Caco-2 (cell line): ENCODE data around the gene ATP6V0C. TPM values are rescaled to one million over a fixed set of nuclear protein-coding genes. Genes with fewer than 3 reads are reported as not detected.
"Not testable (repeated sequence)": the region's sequence is repeated elsewhere in the genome, so short reads cannot be mapped to it uniquely, and the experiment has no call there.

Experiments
- BruUV-seq: library from RNA; stranded (reverse); fragments of 400-500 nt; replicated peaks from 2 replicates; lab custom pipeline; 2021; lab: Mats Ljungman, UMichigan
- CTCF ChIA-PET: fragments of 300-600 bp; sonication (Branson Sonifier 250); formaldehyde crosslinking; loops from one replicate; lab custom pipeline; 2022; ENCODE audit warnings: antibody characterized with exemption; lab: Charles Lee
- POLR2A ChIA-PET: fragments of 300-600 bp; sonication (Branson Sonifier 250); formaldehyde crosslinking; loops from one replicate; lab custom pipeline; 2022; ENCODE audit warnings: antibody characterized with exemption; lab: Charles Lee
- DNase-seq, 2 experiments: peaks; one replicate each; pipeline versions ENCODE4 v3.0.0 to v3.0.0-alpha.2; 2020 to 2022
- H3K27me3 ChIP-seq: replicated peaks from 2 replicates; pipeline ENCODE4 v1.6.0; 2011; ENCODE audit warnings: low read length; ENCODE audit not compliant: control insufficient read depth, insufficient read depth
- H3K36me3 ChIP-seq: 2 replicates; pipeline ENCODE4 v1.5.1; 2011; ENCODE audit warnings: low read length; ENCODE audit not compliant: control insufficient read depth, insufficient read depth
- H3K4me1 ChIP-seq: fragments of 250-450 bp; sonication (Bioruptor Pico); 2 replicates; pipeline ENCODE4 v1.5.1; 2020; ENCODE audit warnings: mild to moderate bottlenecking
- H3K4me3 ChIP-seq: 2 replicates; pipeline ENCODE4 v1.5.1; 2011; ENCODE audit warnings: low read depth, mild to moderate bottlenecking, control low read depth, low read length
- H3K9me3 ChIP-seq: fragments of 250-450 bp; sonication (Bioruptor Pico); 2 replicates; pipeline ENCODE4 v1.5.1; 2020; ENCODE audit warnings: mild to moderate bottlenecking, moderate library complexity
- H3K27ac Mint-ChIP-seq: one replicate; pipeline ENCODE4 v1.8.0; 2022; ENCODE audit warnings: mixed read lengths; ENCODE audit not compliant: unreplicated experiment
- H3K27me3 Mint-ChIP-seq: one replicate; pipeline ENCODE4 v1.8.0; 2022; ENCODE audit warnings: mixed read lengths; ENCODE audit not compliant: insufficient read depth, unreplicated experiment
- H3K36me3 Mint-ChIP-seq: one replicate; pipeline ENCODE4 v1.8.0; 2022; ENCODE audit warnings: mild to moderate bottlenecking, mixed read lengths; ENCODE audit not compliant: insufficient read depth, unreplicated experiment
- H3K4me1 Mint-ChIP-seq: one replicate; pipeline ENCODE4 v1.8.0; 2022; ENCODE audit warnings: low read depth, mixed read lengths; ENCODE audit not compliant: unreplicated experiment
- H3K4me3 Mint-ChIP-seq: one replicate; pipeline ENCODE4 v1.8.0; 2022; ENCODE audit warnings: mild to moderate bottlenecking, moderate library complexity, mixed read lengths; ENCODE audit not compliant: unreplicated experiment
- H3K9me3 Mint-ChIP-seq: one replicate; pipeline ENCODE4 v1.8.0; 2022; ENCODE audit warnings: mixed read lengths; ENCODE audit not compliant: unreplicated experiment
- intact Hi-C: fragments of 100-400 bp; cut with micrococcal nuclease; formaldehyde crosslinking; loops from one replicate; pipeline ENCODE4 v1.10.0; 2022; ENCODE audit not compliant: unreplicated experiment
- total RNA-seq: library from RNA; stranded (reverse); gene quantifications from 2 replicates; pipeline ENCODE4 v1.2.3, GENCODE V29; 2022
- TF ChIP-seq, protein P1 (sequence below), 2 experiments: fragments of 200-600 bp in 1 of 2; IDR thresholded peaks; 1 replicate in 1 of 2; 2 replicates in 1 of 2; pipeline versions ENCODE4 v1.5.1 to v1.8.0; 2011 to 2022; ENCODE audit warnings: antibody characterized with exemption in 1 of 2, control low read depth in 1 of 2, inconsistent platforms in 1 of 2, low read depth in 1 of 2, low read length in 1 of 2, mild to moderate bottlenecking in 1 of 2, moderate library complexity in 1 of 2; ENCODE audit not compliant: insufficient read depth in 1 of 2, severe bottlenecking in 1 of 2, unreplicated experiment in 1 of 2

Gene ATP6V0C
- total RNA-seq, 1 experiment from 2014 or later, result 200 TPM

DNA sequence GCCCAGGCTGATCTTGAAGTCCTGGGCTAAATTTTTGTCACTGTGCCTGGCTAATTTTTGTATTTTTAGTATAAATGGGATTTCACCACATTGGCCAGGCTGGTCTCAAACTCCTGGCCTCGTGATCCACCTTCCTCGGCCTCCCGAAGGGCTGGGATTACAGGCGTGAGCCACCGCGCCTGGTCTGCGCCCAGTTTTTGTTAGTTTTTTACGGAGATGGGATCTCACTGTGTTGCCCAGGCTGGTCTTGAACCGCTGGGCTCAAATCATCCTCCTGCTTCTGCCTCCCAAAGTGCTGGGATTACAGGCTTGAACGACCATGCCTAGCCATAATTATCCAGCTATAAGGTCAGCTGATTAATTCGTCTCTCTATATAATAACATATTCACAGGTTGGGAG lies 20.2 kb downstream of the ATP6V0C start:
- BruUV-seq, result no TSS peak
- Mint-ChIP-seq H3K27me3 (no peaks in the 10 kb centered on the region), H3K4me1 (no peaks in the 10 kb centered on the region), H3K36me3 (peaks cover 31% of the 10 kb centered on the region), H3K9me3 (no peaks in the 10 kb centered on the region), H3K4me3 (no peak overlapping the region), H3K27ac (no peak overlapping the region)
- no peaks in the 10 kb centered on the region for H3K27me3 ChIP-seq
- no peaks in the 10 kb centered on the region; the same call in 1 of the 2 replicates for H3K36me3 ChIP-seq
- H3K4me3 ChIP-seq, result no peak overlapping the region
- intact Hi-C loops, result no loop called here
- ChIA-PET CTCF (no interaction called here), POLR2A (no interaction called here)
- TF ChIP-seq, protein P1, sequence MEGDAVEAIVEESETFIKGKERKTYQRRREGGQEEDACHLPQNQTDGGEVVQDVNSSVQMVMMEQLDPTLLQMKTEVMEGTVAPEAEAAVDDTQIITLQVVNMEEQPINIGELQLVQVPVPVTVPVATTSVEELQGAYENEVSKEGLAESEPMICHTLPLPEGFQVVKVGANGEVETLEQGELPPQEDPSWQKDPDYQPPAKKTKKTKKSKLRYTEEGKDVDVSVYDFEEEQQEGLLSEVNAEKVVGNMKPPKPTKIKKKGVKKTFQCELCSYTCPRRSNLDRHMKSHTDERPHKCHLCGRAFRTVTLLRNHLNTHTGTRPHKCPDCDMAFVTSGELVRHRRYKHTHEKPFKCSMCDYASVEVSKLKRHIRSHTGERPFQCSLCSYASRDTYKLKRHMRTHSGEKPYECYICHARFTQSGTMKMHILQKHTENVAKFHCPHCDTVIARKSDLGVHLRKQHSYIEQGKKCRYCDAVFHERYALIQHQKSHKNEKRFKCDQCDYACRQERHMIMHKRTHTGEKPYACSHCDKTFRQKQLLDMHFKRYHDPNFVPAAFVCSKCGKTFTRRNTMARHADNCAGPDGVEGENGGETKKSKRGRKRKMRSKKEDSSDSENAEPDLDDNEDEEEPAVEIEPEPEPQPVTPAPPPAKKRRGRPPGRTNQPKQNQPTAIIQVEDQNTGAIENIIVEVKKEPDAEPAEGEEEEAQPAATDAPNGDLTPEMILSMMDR (IDR thresholded peaks at IDR 0.05; ENCODE audit: insufficient read depth in 1 of 2, low read depth in 1 of 2, low read length in 1 of 2, severe bottlenecking in 1 of 2, unreplicated experiment in 1 of 2), result no peak
- H3K9me3 ChIP-seq, result no peaks in the 10 kb centered on the region
- DNase-seq, result no peak
- H3K4me1 ChIP-seq, result peaks cover 19% of the 10 kb centered on the region

DNA sequence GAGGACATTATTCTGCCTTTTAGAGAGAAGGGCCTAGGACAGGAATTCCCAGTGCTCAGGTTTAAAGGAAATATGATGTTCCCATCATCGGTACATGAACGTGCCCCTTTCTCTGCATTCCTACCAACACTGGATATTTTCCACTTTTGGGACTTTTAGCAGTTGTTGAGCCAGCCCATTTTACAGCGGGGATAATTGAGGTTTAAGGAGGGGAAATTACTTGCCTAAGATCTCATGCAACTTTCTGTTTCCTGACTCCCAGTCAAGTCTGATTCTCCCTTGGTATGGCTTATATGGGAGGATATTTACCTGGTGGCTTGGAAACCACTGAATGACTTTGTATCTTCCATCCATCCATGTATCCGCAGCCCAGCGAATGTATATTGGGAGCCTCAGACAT lies 20.6 kb downstream of the ATP6V0C start:
- H3K9me3 ChIP-seq, H3K4me3 Mint-ChIP-seq, H3K4me3 ChIP-seq, DNase-seq, H3K9me3 Mint-ChIP-seq, H3K27me3 Mint-ChIP-seq, intact Hi-C loops, POLR2A ChIA-PET, H3K27me3 ChIP-seq, H3K27ac Mint-ChIP-seq, H3K36me3 ChIP-seq, H3K4me1 Mint-ChIP-seq, BruUV-seq, CTCF ChIA-PET: not testable (repeated sequence)
- H3K4me1 ChIP-seq, result peaks cover 23% of the 10 kb centered on the region
- H3K36me3 Mint-ChIP-seq, result peaks cover 32% of the 10 kb centered on the region

DNA sequence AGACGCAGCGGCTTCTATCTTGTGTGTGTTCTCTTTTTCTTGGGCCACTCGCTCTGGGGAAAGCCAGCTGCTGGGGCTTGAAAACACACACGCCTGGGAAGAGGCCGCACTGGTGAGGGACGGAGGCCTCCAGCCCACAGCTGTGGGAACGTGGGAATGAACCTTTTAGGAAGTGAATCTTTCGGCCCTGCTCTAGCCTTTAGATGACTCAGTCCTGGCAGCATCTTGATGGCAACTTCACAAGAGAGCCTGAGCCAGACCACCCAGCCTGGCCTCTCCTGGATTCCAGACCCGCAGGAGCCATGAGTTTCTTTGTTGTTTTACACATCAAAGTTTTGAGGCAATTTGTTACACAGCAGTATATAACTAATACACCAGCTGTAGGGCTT lies 21.9 kb downstream of the ATP6V0C start:
- H3K36me3 Mint-ChIP-seq, result peaks cover 32% of the 10 kb centered on the region
- CTCF ChIA-PET, result interaction anchor here (0.6 kb wide), 1 partner anchor 16 kb away, joined by 7 read pairs; no protein-coding TSS in a partner anchor

More for the DNA sequence above, 21.9 kb downstream of the ATP6V0C start:
- Histone ChIP-seq H3K9me3 (no peaks in the 10 kb centered on the region), H3K36me3 (no peaks in the 10 kb centered on the region), H3K4me1 (peaks cover 23% of the 10 kb centered on the region), H3K4me3 (no peak overlapping the region), H3K27me3 (no peaks in the 10 kb centered on the region)
- Mint-ChIP-seq H3K4me3 (peak overlapping the region; percentile 81), H3K9me3 (no peaks in the 10 kb centered on the region), H3K27me3 (no peaks in the 10 kb centered on the region), H3K4me1 (peaks cover 8% of the 10 kb centered on the region), H3K27ac (no peak overlapping the region)
- TF ChIP-seq, protein P1 (IDR thresholded peaks at IDR 0.05; ENCODE audit: insufficient read depth in 1 of 2, low read depth in 1 of 2, low read length in 1 of 2, severe bottlenecking in 1 of 2, unreplicated experiment in 1 of 2), result no peak
- no TSS peak for BruUV-seq
- POLR2A ChIA-PET, result no interaction called here
- intact Hi-C loops, result no loop called here
- no peak for DNase-seq
